SU-DHL-6 (cell line): ENCODE results near the gene GIMD1.

Experiments used
- EZH2phosphoT487 ChIP-seq: fragments of 200-600 bp; sonication (generic), shearing (Covaris generic); conservative IDR thresholded peaks from 2 replicates; pipeline ENCODE4 v1.6.1; 2018; ENCODE audit warnings: mild to moderate bottlenecking, antibody characterized with exemption, low read length, moderate library complexity, mixed read lengths
- TF ChIP-seq, protein P1 (sequence below): fragments of 200-600 bp; sonication (generic); IDR thresholded peaks from one replicate; pipeline ENCODE4 v1.5.1; 2017; ENCODE audit warnings: antibody characterized with exemption, mild to moderate bottlenecking, low read length, moderate library complexity; ENCODE audit not compliant: insufficient read depth, poor library complexity, severe bottlenecking

DNA sequence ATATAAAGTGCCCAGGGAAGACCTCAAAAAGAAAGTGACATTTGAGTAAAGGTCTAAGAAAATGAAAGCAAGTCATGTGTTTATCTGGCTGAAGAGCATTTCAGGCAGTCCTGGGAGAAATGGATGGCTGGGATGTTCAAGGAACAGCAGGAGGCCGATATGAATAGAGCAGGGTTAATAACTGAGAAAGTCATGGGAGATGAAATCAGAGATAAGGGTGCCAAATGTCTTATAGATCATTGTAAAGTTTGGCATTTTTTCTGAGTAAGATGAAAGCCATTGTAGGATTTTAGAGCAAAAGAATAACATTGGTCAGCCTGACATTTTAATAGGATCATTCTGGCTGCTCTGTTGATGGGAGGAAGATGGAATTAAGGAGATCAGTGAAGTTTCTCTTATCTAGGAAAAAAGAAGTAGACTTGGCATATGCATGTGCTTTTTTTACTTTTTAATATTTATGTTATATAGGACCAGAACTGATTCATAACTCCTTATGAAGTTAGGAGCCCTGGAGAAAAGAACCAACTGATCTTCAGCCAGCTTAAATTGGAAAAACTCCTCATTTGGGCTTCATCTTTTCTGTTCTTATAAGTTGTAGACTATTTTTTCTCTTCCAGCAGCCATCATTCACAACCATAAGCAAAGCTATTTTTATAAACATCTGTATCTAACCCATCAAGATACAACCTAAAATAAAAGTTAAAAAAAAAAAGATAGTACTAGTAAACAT is 33.7 kb downstream of the GIMD1 start:
- TF ChIP-seq, protein P1, sequence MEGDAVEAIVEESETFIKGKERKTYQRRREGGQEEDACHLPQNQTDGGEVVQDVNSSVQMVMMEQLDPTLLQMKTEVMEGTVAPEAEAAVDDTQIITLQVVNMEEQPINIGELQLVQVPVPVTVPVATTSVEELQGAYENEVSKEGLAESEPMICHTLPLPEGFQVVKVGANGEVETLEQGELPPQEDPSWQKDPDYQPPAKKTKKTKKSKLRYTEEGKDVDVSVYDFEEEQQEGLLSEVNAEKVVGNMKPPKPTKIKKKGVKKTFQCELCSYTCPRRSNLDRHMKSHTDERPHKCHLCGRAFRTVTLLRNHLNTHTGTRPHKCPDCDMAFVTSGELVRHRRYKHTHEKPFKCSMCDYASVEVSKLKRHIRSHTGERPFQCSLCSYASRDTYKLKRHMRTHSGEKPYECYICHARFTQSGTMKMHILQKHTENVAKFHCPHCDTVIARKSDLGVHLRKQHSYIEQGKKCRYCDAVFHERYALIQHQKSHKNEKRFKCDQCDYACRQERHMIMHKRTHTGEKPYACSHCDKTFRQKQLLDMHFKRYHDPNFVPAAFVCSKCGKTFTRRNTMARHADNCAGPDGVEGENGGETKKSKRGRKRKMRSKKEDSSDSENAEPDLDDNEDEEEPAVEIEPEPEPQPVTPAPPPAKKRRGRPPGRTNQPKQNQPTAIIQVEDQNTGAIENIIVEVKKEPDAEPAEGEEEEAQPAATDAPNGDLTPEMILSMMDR, result no peak
- TF ChIP-seq EZH2phosphoT487, result no peak
